Gastroesophageal sphincter (tissue), 4 donors: ENCODE data around the gene VRK3. TPM values are rescaled to one million over a fixed set of nuclear protein-coding genes. Genes with fewer than 3 reads are reported as not detected.
"Not testable (repeated sequence)": the region's sequence is repeated elsewhere in the genome, so short reads cannot be mapped to it uniquely, and the experiment has no call there.

Source experiments
- ATAC-seq: fragments of 150-250 bp; one replicate; pipeline ENCODE4 v1.9.1; 2016; ENCODE audit warnings: mild to moderate bottlenecking, moderate library complexity
- H3K27ac ChIP-seq, 4 donors: fragments of 200-600 bp; sonication (generic) in 3 of 4; 1 replicate in 3 of 4; 2 replicates in 1 of 4; pipeline ENCODE4 v1.5.1; 2016 to 2019
- H3K27me3 ChIP-seq: fragments of 200-600 bp; sonication (generic); one replicate; pipeline ENCODE4 v1.5.1; 2019
- H3K36me3 ChIP-seq, 2 donors: fragments of 200-600 bp; sonication (generic); one replicate each; pipeline ENCODE4 v1.5.1; 2019; ENCODE audit warnings: control low read depth in 1 of 2
- H3K4me1 ChIP-seq, 3 donors: fragments of 200-600 bp; sonication (generic); 1 replicate in 2 of 3; 2 replicates in 1 of 3; pipeline ENCODE4 v1.5.1; 2016 to 2019; ENCODE audit warnings: control low read depth in 2 of 3
- H3K4me3 ChIP-seq, 2 donors: fragments of 200-600 bp; sonication (generic); one replicate each; pipeline ENCODE4 v1.5.1; 2019; ENCODE audit warnings: mild to moderate bottlenecking in 1 of 2, moderate library complexity in 1 of 2
- H3K9me3 ChIP-seq, 3 donors: fragments of 200-600 bp; sonication (generic); one replicate each; pipeline ENCODE4 v1.5.1; 2017 to 2019; ENCODE audit warnings: control low read depth in 2 of 3
- CTCF ChIP-seq, 4 experiments: fragments of 200-600 bp in 2 of 4; fragments of 450-650 bp in 2 of 4; sonication (generic) in 1 of 4; IDR thresholded peaks; one replicate each; pipeline ENCODE4 v1.5.1; 2017 to 2019; ENCODE audit warnings: antibody characterized with exemption in 4 of 4, mild to moderate bottlenecking in 2 of 4, moderate library complexity in 2 of 4
- EP300 ChIP-seq: sonication (generic); formaldehyde crosslinking; IDR thresholded peaks from one replicate; pipeline ENCODE4 v1.6.1; 2017; ENCODE audit warnings: antibody characterized with exemption, mild to moderate bottlenecking
- POLR2A ChIP-seq, 2 donors: fragments of 450-650 bp; IDR thresholded peaks; one replicate each; pipeline ENCODE4 v1.6.1; 2017; ENCODE audit warnings: antibody characterized with exemption in 2 of 2, mild to moderate bottlenecking in 2 of 2, moderate library complexity in 1 of 2
- POLR2AphosphoS5 ChIP-seq: sonication (generic); formaldehyde crosslinking; IDR thresholded peaks from one replicate; pipeline ENCODE4 v1.6.1; 2017; ENCODE audit warnings: antibody characterized with exemption
- WGBS, 2 donors: methylation state at CpG; one replicate each; pipeline ENCODE4 v1.1.5; 2018; ENCODE audit warnings: low coverage in 1 of 2; 5-methylcytosine and 5-hydroxymethylcytosine counted together
- total RNA-seq, 4 donors: library from RNA; depleted of rRNA; stranded (reverse); fragments of >200 nt; gene quantifications; one replicate each; pipeline ENCODE4 v1.1.0, GENCODE V29; 2016

VRK3 gene
- total RNA-seq, 4 donors from 2014 or later: 17.5 to 34.3 (median 26.0) TPM

DNA sequence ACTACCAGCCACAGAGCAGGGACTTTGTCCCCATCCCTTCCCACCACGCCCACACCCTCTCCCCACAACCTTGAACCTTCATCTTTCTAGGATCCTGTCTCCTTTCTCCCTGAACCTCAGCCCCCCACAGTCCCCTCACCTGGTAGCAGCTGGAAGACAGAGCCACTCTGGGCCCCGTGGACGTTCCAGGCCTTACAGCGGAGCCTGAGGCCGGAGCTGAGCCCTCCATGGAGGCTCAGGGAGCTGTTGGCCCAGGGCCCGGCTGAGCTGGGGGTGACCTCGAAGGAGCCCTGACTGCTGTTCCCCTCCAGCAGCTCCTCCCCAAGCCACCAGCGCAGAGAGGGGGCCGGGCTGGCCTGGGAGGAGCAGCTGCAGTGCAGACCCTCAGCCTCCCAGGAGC is 67.0 kb downstream of the VRK3 start:
- WGBS, 2 donors: 20 to 63% methylated on average over 1 of the region's 9 CpGs

DNA sequence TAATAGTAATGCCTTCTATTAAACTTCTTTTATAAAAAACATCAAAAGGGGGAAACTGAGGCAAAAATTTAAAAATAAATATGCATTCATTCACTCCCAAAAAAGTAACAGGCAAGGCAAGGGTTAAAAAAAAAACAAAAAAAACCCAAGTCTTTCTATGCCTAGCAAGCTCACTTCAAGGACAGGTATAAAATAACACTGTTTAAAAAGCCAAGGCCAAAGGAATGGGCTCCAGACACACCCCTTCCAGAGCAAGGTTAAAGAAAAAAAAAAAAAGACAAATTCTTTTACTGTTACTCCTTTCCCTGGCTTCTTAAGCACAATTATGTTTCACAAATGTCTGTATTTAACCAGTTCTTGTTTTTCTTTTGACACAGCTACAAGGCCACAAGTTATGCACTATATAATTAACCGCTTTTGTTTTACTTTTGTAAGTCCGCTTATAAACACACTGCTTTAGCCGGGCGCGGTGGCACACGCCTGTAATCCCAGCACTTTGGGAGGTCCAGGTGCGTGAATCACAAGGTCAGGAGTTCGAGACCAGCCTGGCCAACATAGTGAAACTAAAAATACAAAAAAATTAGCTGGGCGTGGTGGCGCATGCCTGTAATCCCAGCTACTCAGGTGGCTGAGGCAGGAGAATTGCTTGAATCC is 67.8 kb downstream of the VRK3 start:
- Histone ChIP-seq H3K36me3 (no peaks in the 10 kb centered on the region), H3K9me3 (no peaks in the 10 kb centered on the region), H3K27me3 (peaks cover 54% of the 10 kb centered on the region), H3K27ac (no peak overlapping the region), H3K4me1 (peaks cover 0 to 26% (median 0%) of the 10 kb centered on the region in 3 donors), H3K4me3 (no peak overlapping the region)
- TF ChIP-seq EP300: no peak
- TF ChIP-seq POLR2A (IDR thresholded peaks at IDR 0.05): no peak
- TF ChIP-seq POLR2AphosphoS5: no peak
- no peak for TF ChIP-seq CTCF (IDR thresholded peaks at IDR 0.05)
- 52 to 60% methylated on average over 8 to 10 of the region's 10 CpGs for WGBS, 2 donors
- no peak for ATAC-seq

More for the DNA sequence above, 67.0 kb downstream of the VRK3 start:
- not testable (repeated sequence) for ATAC-seq, H3K27ac ChIP-seq, H3K9me3 ChIP-seq, H3K4me3 ChIP-seq, H3K36me3 ChIP-seq
- peaks cover 0 to 26% (median 0%) of the 10 kb centered on the region in 3 donors for H3K4me1 ChIP-seq
- peaks cover 50% of the 10 kb centered on the region for H3K27me3 ChIP-seq

DNA sequence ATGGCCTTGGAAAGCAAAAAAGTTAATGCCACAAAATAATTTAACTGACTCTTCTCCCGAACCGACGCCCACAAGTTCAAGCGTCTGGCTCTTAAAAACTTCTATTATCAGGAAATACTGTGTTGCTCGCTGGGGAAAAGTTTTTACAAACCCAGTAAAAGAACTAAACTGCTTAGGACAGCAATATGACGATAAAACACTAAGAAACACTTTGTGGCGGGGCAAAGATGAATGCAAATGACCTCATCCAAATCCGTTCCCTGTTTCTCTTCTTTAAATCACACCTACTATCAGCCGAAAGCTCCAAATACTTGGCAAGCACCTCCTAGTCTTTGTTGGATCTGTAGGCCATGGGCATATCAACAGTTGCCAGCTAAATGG is 69.1 kb downstream of the VRK3 start:
- Histone ChIP-seq H3K27ac (no peak overlapping the region), H3K9me3 (no peaks in the 10 kb centered on the region), H3K4me1 (peaks cover 0 to 26% (median 0%) of the 10 kb centered on the region in 3 donors), H3K36me3 (no peaks in the 10 kb centered on the region), H3K4me3 (no peak overlapping the region), H3K27me3 (peaks cover 57% of the 10 kb centered on the region)
- TF ChIP-seq POLR2A (IDR thresholded peaks at IDR 0.05): no peak
- TF ChIP-seq EP300: no peak
- TF ChIP-seq POLR2AphosphoS5: no peak
- no peak for TF ChIP-seq CTCF (IDR thresholded peaks at IDR 0.05)
- no peak for ATAC-seq
- WGBS, 2 donors: 72 to 76% methylated on average over 8 to 9 of the region's 9 CpGs

DNA sequence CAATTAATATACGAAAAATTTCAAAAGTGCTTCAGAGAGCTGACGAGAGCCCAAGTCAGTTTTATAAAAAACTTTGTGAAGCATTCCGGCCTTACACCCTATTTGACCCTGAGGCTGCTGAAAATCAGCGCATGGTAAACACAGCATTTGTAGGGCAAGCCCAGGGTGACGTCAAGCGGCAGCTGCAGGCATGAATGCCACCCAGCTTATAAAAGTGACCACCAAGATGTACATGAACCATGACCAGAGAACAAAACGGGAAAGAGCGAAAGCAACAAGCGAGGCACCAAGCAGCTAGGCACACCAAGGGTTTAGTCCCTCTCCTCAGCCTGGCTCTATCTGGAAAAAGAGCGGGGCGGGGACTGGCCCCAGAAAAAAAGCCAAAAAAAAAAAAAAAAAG is 70.2 kb downstream of the VRK3 start:
- Histone ChIP-seq H3K9me3 (no peaks in the 10 kb centered on the region), H3K27me3 (peaks cover 68% of the 10 kb centered on the region), H3K4me1 (peaks cover 0 to 26% (median 0%) of the 10 kb centered on the region in 3 donors), H3K4me3 (no peak overlapping the region), H3K36me3 (no peaks in the 10 kb centered on the region), H3K27ac (no peak overlapping the region)
- 34 to 65% methylated on average over 6 to 9 of the region's 11 CpGs for WGBS, 2 donors
- ATAC-seq: no peak
- TF ChIP-seq CTCF (IDR thresholded peaks at IDR 0.05): no peak
- no peak for TF ChIP-seq POLR2A (IDR thresholded peaks at IDR 0.05)
- no peak for TF ChIP-seq EP300

GRCh38 chr19:49954092-49954829 is 70.9 kb downstream of the VRK3 start:
- no peak for ATAC-seq
- Histone ChIP-seq H3K4me3 (no peak overlapping the region), H3K9me3 (no peaks in the 10 kb centered on the region), H3K27ac (no peak overlapping the region), H3K27me3 (peaks cover 74% of the 10 kb centered on the region), H3K4me1 (peaks cover 0 to 26% (median 0%) of the 10 kb centered on the region in 3 donors), H3K36me3 (no peaks in the 10 kb centered on the region)
- TF ChIP-seq POLR2A (IDR thresholded peaks at IDR 0.05) (no peak), EP300 (no peak), POLR2AphosphoS5 (no peak), CTCF (IDR thresholded peaks at IDR 0.05) (no peak)
- 3 to 7% methylated on average over 4 to 9 of the region's 12 CpGs for WGBS, 2 donors
